OCI-LY7 (cell line): ENCODE data around the gene FOXN4. TPM values are rescaled to one million over a fixed set of nuclear protein-coding genes. Genes with fewer than 3 reads are reported as not detected.

Experiments used
- BruUV-seq: library from RNA; stranded (reverse); fragments of 400-500 nt; replicated peaks from 2 replicates; lab custom pipeline; 2021; lab: Mats Ljungman, UMichigan
- CTCF ChIA-PET: fragments of 300-600 bp; sonication (Branson Sonifier 250); formaldehyde crosslinking; loops from one replicate; lab custom pipeline; 2022; ENCODE audit warnings: antibody characterized with exemption; ENCODE audit not compliant: unreplicated experiment; lab: Charles Lee
- POLR2A ChIA-PET: fragments of 300-600 bp; sonication (Branson Sonifier 250); formaldehyde crosslinking; loops from one replicate; lab custom pipeline; 2022; ENCODE audit warnings: antibody characterized with exemption; lab: Charles Lee
- DNase-seq: peaks from one replicate; pipeline ENCODE4 v3.0.0-alpha.2; 2015; ENCODE audit warnings: low spot score
- H2AFZ ChIP-seq: fragments of 200-600 bp; sonication (generic), shearing (Covaris generic); 2 replicates; pipeline ENCODE4 v1.6.1; 2014; ENCODE audit warnings: mild to moderate bottlenecking, antibody characterized with exemption, low read length, moderate library complexity
- H3K27ac ChIP-seq: fragments of 200-600 bp; sonication (generic); 2 replicates; pipeline ENCODE4 v1.5.1; 2014; ENCODE audit warnings: mixed run types, low read depth, mild to moderate bottlenecking, moderate library complexity, low read length, inconsistent platforms; ENCODE audit not compliant: poor library complexity, severe bottlenecking
- H3K36me3 ChIP-seq: fragments of 200-600 bp; sonication (generic); 2 replicates; pipeline ENCODE4 v1.6.1; 2014; ENCODE audit warnings: mild to moderate bottlenecking, antibody characterized with exemption, low read length, moderate library complexity, mixed read lengths; ENCODE audit not compliant: insufficient read depth
- H3K4me1 ChIP-seq: fragments of 200-600 bp; sonication (generic); 2 replicates; pipeline ENCODE4 v1.5.1; 2014; ENCODE audit warnings: mild to moderate bottlenecking, low read length; ENCODE audit not compliant: insufficient read depth, poor library complexity, severe bottlenecking
- H3K4me2 ChIP-seq: fragments of 200-600 bp; sonication (generic); 2 replicates; pipeline ENCODE4 v1.6.1; 2014; ENCODE audit warnings: mild to moderate bottlenecking, low read length
- H3K4me3 ChIP-seq: fragments of 200-600 bp; sonication (generic); 2 replicates; pipeline ENCODE4 v1.5.1; 2014; ENCODE audit warnings: mild to moderate bottlenecking, low read depth, low read length; ENCODE audit not compliant: poor library complexity, severe bottlenecking
- H3K79me2 ChIP-seq: fragments of 200-600 bp; sonication (generic); 2 replicates; pipeline ENCODE4 v1.6.1; 2016; ENCODE audit warnings: low read depth, mild to moderate bottlenecking, low read length, moderate library complexity, mixed read lengths; ENCODE audit not compliant: insufficient read depth
- H3K9me2 ChIP-seq: fragments of 200-600 bp; sonication (generic); 2 replicates; pipeline ENCODE4 v1.6.1; 2016; ENCODE audit warnings: mild to moderate bottlenecking, low read length, mixed read lengths; ENCODE audit not compliant: insufficient read depth
- H3K9me3 ChIP-seq: fragments of 200-600 bp; sonication (generic); 2 replicates; pipeline ENCODE4 v1.6.1; 2014; ENCODE audit warnings: mild to moderate bottlenecking, mixed run types, low read length, mixed read lengths
- H4K20me1 ChIP-seq: fragments of 200-600 bp; sonication (generic); 2 replicates; pipeline ENCODE4 v1.6.1; 2014; ENCODE audit warnings: mild to moderate bottlenecking, antibody characterized with exemption, low read length, moderate library complexity, mixed read lengths; ENCODE audit not compliant: insufficient read depth
- CTCF ChIP-seq: fragments of 200-600 bp; sonication (generic); conservative IDR thresholded peaks from 2 replicates; pipeline ENCODE4 v1.5.1; 2014; ENCODE audit warnings: mild to moderate bottlenecking, antibody characterized with exemption, low read length, moderate library complexity, mixed read lengths
- EZH2phosphoT487 ChIP-seq: fragments of 200-600 bp; sonication (generic); IDR thresholded peaks from 2 replicates; pipeline ENCODE4 v1.6.1; 2018; ENCODE audit warnings: low read depth, borderline replicate concordance, mild to moderate bottlenecking, mixed run types, antibody characterized with exemption, low read length, moderate library complexity, mixed read lengths
- intact Hi-C: fragments of 100-400 bp; cut with micrococcal nuclease; formaldehyde crosslinking; loops from one replicate; pipeline ENCODE4 v1.10.0; 2022; ENCODE audit not compliant: unreplicated experiment
- total RNA-seq, 2 experiments: library from RNA; depleted of rRNA in 1 of 2; stranded (reverse); fragments of >200 nt in 1 of 2; shearing (Covaris generic) in 1 of 2; gene quantifications; 2 replicates each; pipeline ENCODE4 v1.2.3, GENCODE V29; 2014 to 2022

FOXN4 gene
- total RNA-seq, 2 experiments from 2014 or later = 2.7 to 4.5 TPM

GRCh38 chr12:109256011-109256410, 53.1 kb downstream of the FOXN4 start:
- Histone ChIP-seq H4K20me1 (no peaks in the 10 kb centered on the region), H3K36me3 (peaks cover 3% of the 10 kb centered on the region; the same call in 1 of the 2 replicates), H3K4me2 (no peak overlapping the region), H3K27ac (no peak overlapping the region), H3K4me3 (no peak overlapping the region), H3K9me3 (no peaks in the 10 kb centered on the region), H2AFZ (no peak overlapping the region), H3K79me2 (no peaks in the 10 kb centered on the region), H3K9me2 (no peaks in the 10 kb centered on the region), H3K4me1 (no peaks in the 10 kb centered on the region)
- TF ChIP-seq EZH2phosphoT487 (no peak), CTCF (no peak)
- DNase-seq = no peak
- POLR2A ChIA-PET = interaction anchor here (0.5 kb wide), 1 partner anchor 220 kb away, joined by 3 read pairs; no protein-coding TSS in a partner anchor
- CTCF ChIA-PET = interaction anchor here (0.6 kb wide), 1 partner anchor 148 kb away, joined by 3 read pairs; no protein-coding TSS in a partner anchor
- no TSS peak for BruUV-seq
- intact Hi-C loops = no loop called here

GRCh38 chr12:109255377-109255776, 53.7 kb downstream of the FOXN4 start:
- Histone ChIP-seq H3K9me2 (no peaks in the 10 kb centered on the region), H4K20me1 (no peaks in the 10 kb centered on the region), H3K4me3 (no peak overlapping the region), H3K4me1 (no peaks in the 10 kb centered on the region), H3K79me2 (no peaks in the 10 kb centered on the region), H3K36me3 (peaks cover 3% of the 10 kb centered on the region; the same call in 1 of the 2 replicates), H2AFZ (no peak overlapping the region), H3K27ac (no peak overlapping the region), H3K4me2 (no peak overlapping the region), H3K9me3 (no peaks in the 10 kb centered on the region)
- ChIA-PET POLR2A (no interaction called here), CTCF (no interaction called here)
- BruUV-seq = no TSS peak
- intact Hi-C loops = no loop called here
- TF ChIP-seq EZH2phosphoT487 (no peak), CTCF (peak; percentile 38)
- DNase-seq = peak; percentile 11

- intact Hi-C loops = no loop called here
- DNase-seq = no peak
- BruUV-seq = no TSS peak
- Histone ChIP-seq H3K9me2 (no peaks in the 10 kb centered on the region), H2AFZ (no peak overlapping the region), H3K4me3 (no peak overlapping the region), H3K36me3 (peaks cover 3% of the 10 kb centered on the region; the same call in 1 of the 2 replicates), H3K9me3 (no peaks in the 10 kb centered on the region), H3K79me2 (no peaks in the 10 kb centered on the region), H4K20me1 (no peaks in the 10 kb centered on the region), H3K27ac (no peak overlapping the region), H3K4me2 (no peak overlapping the region), H3K4me1 (no peaks in the 10 kb centered on the region)
- no peak for TF ChIP-seq EZH2phosphoT487
- TF ChIP-seq CTCF = 0 out of 2 replicates have a peak, but pooled peaks have one; percentile 25
- CTCF ChIA-PET = no interaction called here
- POLR2A ChIA-PET = interaction anchor here (0.5 to 0.7 kb wide), 2 partner anchors 10 to 70 kb away, joined by 3 read pairs; no protein-coding TSS in a partner anchor
Measured at GRCh38 chr12:109253913-109254544, 55.1 kb downstream of the FOXN4 start.
